Measurements from ENCODE around the gene TAS2R46. TPM values are rescaled to one million over a fixed set of nuclear protein-coding genes. Genes with fewer than 3 reads are reported as not detected.
A peak's percentile ranks its signal among the peaks of the same experiment; 100 is the strongest.
"Not testable (repeated sequence)": the region's sequence is repeated elsewhere in the genome, so short reads cannot be mapped to it uniquely, and the experiment has no call there.

Gene TAS2R46
- total RNA-seq (1 to 10 TPM; 1.1 to 1.3 TPM), polyA plus RNA-seq (under 1 TPM in 1 of 2 donors, not detected in 1; 0.22 TPM)

GRCh38 chr12:11062194-11062593 is at the start of gene TAS2R46:
Gene TAS2R46, minus strand, starts transcription at chr12:11062294. Its CDS starts 0 bp downstream, at chr12:11062294.
- H3K4me3 ChIP-seq (ENCODE audit: low read length in 2 of 2); H3K4me1 ChIP-seq (ENCODE audit: insufficient read depth, low read length); H3K27me3 ChIP-seq (ENCODE audit: insufficient read depth, low read length); H3K4me3 Mint-ChIP-seq; H3K36me3 ChIP-seq (ENCODE audit: insufficient read depth, low read length); DNase-seq; H3K27me3 Mint-ChIP-seq; H3K9me3 Mint-ChIP-seq; POLR2A ChIA-PET (ENCODE audit: partially characterized antibody); H3K9me3 ChIP-seq (ENCODE audit: control insufficient read depth in 1 of 2, low read length in 2 of 2); CTCF ChIA-PET (ENCODE audit: partially characterized antibody); H3K27ac ChIP-seq (ENCODE audit: low read depth, low read length); H3K27ac Mint-ChIP-seq; intact Hi-C loops (cut with micrococcal nuclease): not testable (repeated sequence)
- Mint-ChIP-seq H3K36me3 (peaks cover 4 to 17% of the 10 kb centered on the region in 2 donors), H3K4me1 (peaks cover 5 to 15% (median 12%) of the 10 kb centered on the region in 4 donors)

- H3K27ac ChIP-seq (ENCODE audit: low read depth, low read length); H3K27me3 Mint-ChIP-seq; H3K27me3 ChIP-seq (ENCODE audit: insufficient read depth, low read length); DNase-seq; POLR2A ChIA-PET (ENCODE audit: partially characterized antibody); H3K36me3 ChIP-seq (ENCODE audit: insufficient read depth, low read length); H3K9me3 ChIP-seq (ENCODE audit: control insufficient read depth in 1 of 2, low read length in 2 of 2); H3K4me3 ChIP-seq (ENCODE audit: low read length in 2 of 2); intact Hi-C loops (cut with micrococcal nuclease): not testable (repeated sequence)
- peak overlapping the region in 1 of 7 donors; percentile 85 for H3K27ac Mint-ChIP-seq
- H3K36me3 Mint-ChIP-seq = peaks cover 75 to 82% of the 10 kb centered on the region in 2 donors
- H3K4me1 ChIP-seq (ENCODE audit: insufficient read depth, low read length) = peaks cover 15% of the 10 kb centered on the region
- peaks cover 37 to 85% (median 51%) of the 10 kb centered on the region in 4 donors for H3K4me1 Mint-ChIP-seq
- H3K9me3 Mint-ChIP-seq = peaks cover 4 to 57% (median 33%) of the 10 kb centered on the region in 8 donors
- CTCF ChIA-PET (ENCODE audit: partially characterized antibody) = interaction anchor here (0.6 kb wide), 1 partner anchor 63 kb away, joined by 3 read pairs; no protein-coding TSS in a partner anchor
- H3K4me3 Mint-ChIP-seq = peak overlapping the region in 2 of 8 donors; percentile 20 to 23
Observed at GRCh38 chr12:11111213-11111612, 49.1 kb upstream of the TAS2R46 start.

GRCh38 chr12:11108862-11109261 is 46.8 kb upstream of the TAS2R46 start:
- Histone ChIP-seq H3K27me3 (ENCODE audit: insufficient read depth, low read length) (no peaks in the 10 kb centered on the region), H3K9me3 (ENCODE audit: control insufficient read depth in 1 of 2, low read length in 2 of 2) (no peaks in the 10 kb centered on the region), H3K4me3 (ENCODE audit: low read length in 2 of 2) (no peak overlapping the region), H3K36me3 (ENCODE audit: insufficient read depth, low read length) (peaks cover 4% of the 10 kb centered on the region), H3K27ac (ENCODE audit: low read depth, low read length) (no peak overlapping the region), H3K4me1 (ENCODE audit: insufficient read depth, low read length) (peaks cover 15% of the 10 kb centered on the region)
- Mint-ChIP-seq H3K27me3 (no peaks in the 10 kb centered on the region), H3K4me3 (peak overlapping the region; percentile 14 to 79 (median 57)), H3K36me3 (peaks cover 69 to 74% of the 10 kb centered on the region in 2 donors), H3K4me1 (peaks cover 31 to 68% (median 39%) of the 10 kb centered on the region in 4 donors), H3K27ac (peak overlapping the region in 5 of 7 donors; percentile 37 to 89 (median 68)), H3K9me3 (peaks cover 4 to 50% (median 32%) of the 10 kb centered on the region in 8 donors)
- no peak for DNase-seq
- intact Hi-C loops (cut with micrococcal nuclease) = no loop called here
- ChIA-PET POLR2A (ENCODE audit: partially characterized antibody) (no interaction called here), CTCF (ENCODE audit: partially characterized antibody) (interaction anchor here (0.6 kb wide), 1 partner anchor 435 kb away, joined by 3 read pairs; no protein-coding TSS in a partner anchor)

GRCh38 chr12:11107719-11108118 is 45.6 kb upstream of the TAS2R46 start:
- H3K9me3 Mint-ChIP-seq = peaks cover 2 to 48% (median 27%) of the 10 kb centered on the region in 8 donors

GRCh38 chr12:11106288-11106687 is 44.2 kb upstream of the TAS2R46 start:
- Histone ChIP-seq H3K27ac (ENCODE audit: low read depth, low read length) (no peak overlapping the region), H3K4me1 (ENCODE audit: insufficient read depth, low read length) (peaks cover 15% of the 10 kb centered on the region), H3K4me3 (ENCODE audit: low read length in 2 of 2) (no peak overlapping the region), H3K9me3 (ENCODE audit: control insufficient read depth in 1 of 2, low read length in 2 of 2) (no peaks in the 10 kb centered on the region), H3K27me3 (ENCODE audit: insufficient read depth, low read length) (no peaks in the 10 kb centered on the region), H3K36me3 (ENCODE audit: insufficient read depth, low read length) (peaks cover 4% of the 10 kb centered on the region)
- H3K4me3 Mint-ChIP-seq = no peak overlapping the region
- H3K27me3 Mint-ChIP-seq = no peaks in the 10 kb centered on the region
- peaks cover 2 to 38% (median 19%) of the 10 kb centered on the region in 8 donors for H3K9me3 Mint-ChIP-seq
- no peak overlapping the region for H3K27ac Mint-ChIP-seq
- peaks cover 58 to 60% of the 10 kb centered on the region in 2 donors for H3K36me3 Mint-ChIP-seq
- POLR2A ChIA-PET (ENCODE audit: partially characterized antibody) = interaction anchor here (0.7 kb wide), 1 partner anchor 346 kb away, joined by 3 read pairs; no protein-coding TSS in a partner anchor
- CTCF ChIA-PET (ENCODE audit: partially characterized antibody) = no interaction called here
- no peak for DNase-seq
- intact Hi-C loops (cut with micrococcal nuclease) = no loop called here
- peaks cover 22 to 50% (median 27%) of the 10 kb centered on the region in 4 donors for H3K4me1 Mint-ChIP-seq

More at GRCh38 chr12:11107719-11108118, 45.6 kb upstream of the TAS2R46 start:
- Histone ChIP-seq H3K36me3 (ENCODE audit: insufficient read depth, low read length) (peaks cover 4% of the 10 kb centered on the region), H3K4me3 (ENCODE audit: low read length in 2 of 2) (no peak overlapping the region), H3K9me3 (ENCODE audit: control insufficient read depth in 1 of 2, low read length in 2 of 2) (no peaks in the 10 kb centered on the region), H3K27ac (ENCODE audit: low read depth, low read length) (no peak overlapping the region), H3K4me1 (ENCODE audit: insufficient read depth, low read length) (peaks cover 15% of the 10 kb centered on the region), H3K27me3 (ENCODE audit: insufficient read depth, low read length) (no peaks in the 10 kb centered on the region)
- no peak for DNase-seq
- H3K27ac Mint-ChIP-seq = peak overlapping the region in 3 of 7 donors; percentile 16 to 77 (median 24)
- ChIA-PET POLR2A (ENCODE audit: partially characterized antibody) (no interaction called here), CTCF (ENCODE audit: partially characterized antibody) (no interaction called here)
- intact Hi-C loops (cut with micrococcal nuclease) = no loop called here
- peaks cover 65 to 68% of the 10 kb centered on the region in 2 donors for H3K36me3 Mint-ChIP-seq
- H3K4me1 Mint-ChIP-seq = peaks cover 26 to 62% (median 34%) of the 10 kb centered on the region in 4 donors
- no peaks in the 10 kb centered on the region for H3K27me3 Mint-ChIP-seq
- H3K4me3 Mint-ChIP-seq = peak overlapping the region in 1 of 8 donors; percentile 71

GRCh38 chr12:11105546-11105945 is 43.5 kb upstream of the TAS2R46 start:
- H3K27ac ChIP-seq (ENCODE audit: low read depth, low read length) = no peak overlapping the region
- DNase-seq = no peak
- intact Hi-C loops (cut with micrococcal nuclease) = no loop called here
- Mint-ChIP-seq H3K4me3 (no peak overlapping the region), H3K9me3 (peaks cover 0 to 33% (median 14%) of the 10 kb centered on the region in 8 donors), H3K4me1 (peaks cover 18 to 43% (median 22%) of the 10 kb centered on the region in 4 donors), H3K27ac (no peak overlapping the region), H3K36me3 (peaks cover 50 to 55% of the 10 kb centered on the region in 2 donors), H3K27me3 (no peaks in the 10 kb centered on the region)
- peaks cover 15% of the 10 kb centered on the region for H3K4me1 ChIP-seq (ENCODE audit: insufficient read depth, low read length)
- CTCF ChIA-PET (ENCODE audit: partially characterized antibody) = no interaction called here
- H3K27me3 ChIP-seq (ENCODE audit: insufficient read depth, low read length) = no peaks in the 10 kb centered on the region
- POLR2A ChIA-PET (ENCODE audit: partially characterized antibody) = interaction anchor here (0.7 kb wide), 1 partner anchor 345 kb away, joined by 3 read pairs; no protein-coding TSS in a partner anchor
- H3K9me3 ChIP-seq (ENCODE audit: control insufficient read depth in 1 of 2, low read length in 2 of 2) = no peaks in the 10 kb centered on the region
- peaks cover 4% of the 10 kb centered on the region for H3K36me3 ChIP-seq (ENCODE audit: insufficient read depth, low read length)
- no peak overlapping the region for H3K4me3 ChIP-seq (ENCODE audit: low read length in 2 of 2)

- DNase-seq; POLR2A ChIA-PET (ENCODE audit: partially characterized antibody); H3K27me3 ChIP-seq (ENCODE audit: insufficient read depth, low read length); CTCF ChIA-PET (ENCODE audit: partially characterized antibody); H3K27ac Mint-ChIP-seq; H3K27me3 Mint-ChIP-seq; H3K4me3 Mint-ChIP-seq; H3K27ac ChIP-seq (ENCODE audit: low read depth, low read length); H3K36me3 ChIP-seq (ENCODE audit: insufficient read depth, low read length); H3K9me3 ChIP-seq (ENCODE audit: control insufficient read depth in 1 of 2, low read length in 2 of 2); H3K4me1 ChIP-seq (ENCODE audit: insufficient read depth, low read length); intact Hi-C loops (cut with micrococcal nuclease); H3K4me3 ChIP-seq (ENCODE audit: low read length in 2 of 2); H3K9me3 Mint-ChIP-seq: not testable (repeated sequence)
- H3K4me1 Mint-ChIP-seq = peaks cover 0 to 13% (median 4%) of the 10 kb centered on the region in 4 donors
- peaks cover 13 to 15% of the 10 kb centered on the region in 2 donors for H3K36me3 Mint-ChIP-seq
Observed at GRCh38 chr12:11094910-11095309, 32.8 kb upstream of the TAS2R46 start.

Data from CD4-positive, alpha-beta memory T cell (primary cell).